ENCODE results near the gene ELFN2.

- TF ChIP-seq CTCF (IDR thresholded peaks at IDR 0.05; ENCODE audit: poor library complexity): no peak
- no peak for TF ChIP-seq EZH2phosphoT487 (IDR thresholded peaks at IDR 0.05; ENCODE audit: low read depth, severe bottlenecking, unreplicated experiment)
- no peak for TF ChIP-seq EZH2 (IDR thresholded peaks at IDR 0.05; ENCODE audit: borderline replicate concordance)
These were observed 36.9 kb upstream of the ELFN2 start for GRCh38 chr22:37464181-37464580.
